Fibroblast of lung (primary cell): ENCODE data around the gene VTI1B.

Experiments used
- CTCF ChIP-seq, 2 donors: IDR thresholded peaks in 1 of 2; conservative IDR thresholded peaks in 1 of 2; 1 replicate in 1 of 2; 2 replicates in 1 of 2; pipeline ENCODE4 v1.5.1; 2011 to 2012; ENCODE audit warnings: low read length in 2 of 2, control low read depth in 1 of 2, inconsistent platforms in 1 of 2, low read depth in 1 of 2, mild to moderate bottlenecking in 1 of 2
- EZH2 ChIP-seq: IDR thresholded peaks from 2 replicates; pipeline ENCODE4 v1.5.1; 2012; ENCODE audit warnings: low read length, control low read depth, mild to moderate bottlenecking; ENCODE audit errors: missing control alignments

- no peak for TF ChIP-seq CTCF (conservative IDR thresholded peaks at IDR 0.05 in 1 of 2, IDR thresholded peaks at IDR 0.05 in 1 of 2; ENCODE audit: low read depth in 1 of 2, low read length in 2 of 2)
- no peak for TF ChIP-seq EZH2
These were observed 23.7 kb downstream of the VTI1B start for GRCh38 chr14:67650694-67651093.
